ENCODE data around the gene MYBPHL.

DNA sequence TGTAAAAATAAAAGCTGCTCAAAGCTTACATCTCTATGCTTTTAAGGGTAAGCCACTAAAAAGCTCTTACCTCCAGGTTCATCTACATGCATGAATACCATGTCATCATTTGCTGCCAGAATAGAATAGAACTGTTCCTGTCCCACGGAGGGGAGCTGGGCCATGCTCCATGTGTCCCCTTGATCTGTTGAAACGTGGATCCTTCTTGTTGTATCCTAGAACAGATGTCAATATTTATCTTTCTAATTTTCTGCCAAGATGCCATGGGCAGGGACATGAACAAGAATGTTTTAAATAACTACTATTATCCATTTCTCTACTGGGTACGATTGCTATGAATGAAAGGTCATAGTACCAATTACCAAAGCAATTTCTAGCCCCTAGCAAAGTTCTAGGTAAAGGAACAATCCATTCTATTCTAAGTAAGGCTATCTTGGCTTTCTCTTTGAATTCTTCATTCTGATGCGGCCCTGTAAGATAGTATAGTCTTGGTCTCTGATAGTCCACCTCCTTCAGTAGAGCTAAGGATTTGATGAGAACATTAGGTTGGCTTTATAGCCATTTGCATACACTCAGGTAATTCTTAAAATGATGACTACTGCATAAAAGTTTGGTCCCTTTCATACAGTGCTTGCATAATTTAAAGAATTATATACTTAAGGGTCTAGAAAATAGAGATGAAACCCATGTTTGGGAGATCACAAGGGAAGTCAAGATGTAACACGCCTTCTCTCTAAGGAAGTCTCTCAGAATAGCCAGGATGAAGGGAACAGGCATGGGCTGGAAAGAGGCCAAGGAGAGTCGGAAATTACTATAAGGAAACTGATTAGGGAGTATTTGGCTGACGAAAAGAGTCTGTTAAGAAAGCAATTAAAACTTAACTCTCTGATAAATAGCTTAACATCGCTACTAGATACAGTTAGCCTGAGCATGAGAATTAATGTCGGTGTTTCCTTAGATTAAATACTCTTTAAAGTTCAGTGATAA, 35.4 kb upstream of the MYBPHL start:
- TF ChIP-seq EZH2 (IDR thresholded peaks at IDR 0.05; ENCODE audit: insufficient read depth, poor library complexity, severe bottlenecking) (no peak), EZH2phosphoT487 (IDR thresholded peaks at IDR 0.05; ENCODE audit: insufficient read depth, low read depth) (no peak)

Measured in GM23248 (cell line).